Activated CD4-positive, alpha-beta memory T cell treated with anti-CD3 and anti-CD28 coated beads for 36 hours (primary cell): ENCODE data around the gene PCDHA7. TPM values are rescaled to one million over a fixed set of nuclear protein-coding genes. Genes with fewer than 3 reads are reported as not detected.

Source experiments
- CTCF ChIA-PET: fragments of 350-600 bp; sonication (Branson Sonifier 250); formaldehyde crosslinking; loops from one replicate; lab custom pipeline; 2021; ENCODE audit warnings: antibody characterized with exemption, inconsistent platforms; lab: Charles Lee
- POLR2A ChIA-PET: fragments of 350-600 bp; sonication (Branson Sonifier 250); formaldehyde crosslinking; loops from one replicate; lab custom pipeline; 2021; ENCODE audit warnings: antibody characterized with exemption; lab: Charles Lee
- DNase-seq: peaks from one replicate; pipeline ENCODE4 v3.0.0-alpha.2; 2020
- H3K27ac Mint-ChIP-seq: one replicate; pipeline ENCODE4 v1.8.0; 2021; ENCODE audit warnings: mixed read lengths
- H3K27me3 Mint-ChIP-seq: one replicate; pipeline ENCODE4 v1.8.0; 2021; ENCODE audit warnings: mixed read lengths
- H3K36me3 Mint-ChIP-seq: one replicate; pipeline ENCODE4 v1.8.0; 2021; ENCODE audit warnings: mixed read lengths
- H3K4me1 Mint-ChIP-seq: one replicate; pipeline ENCODE4 v1.8.0; 2021; ENCODE audit warnings: low read depth, mixed read lengths
- H3K4me3 Mint-ChIP-seq: one replicate; pipeline ENCODE4 v1.8.0; 2021; ENCODE audit warnings: mild to moderate bottlenecking, mixed read lengths
- H3K9me3 Mint-ChIP-seq: one replicate; pipeline ENCODE4 v1.8.0; 2021; ENCODE audit warnings: mixed read lengths
- intact Hi-C: fragments of 100-400 bp; cut with micrococcal nuclease; formaldehyde crosslinking; loops from one replicate; pipeline ENCODE4 v1.15.1; 2023
- total RNA-seq, 2 experiments: library from RNA; stranded (reverse); gene quantifications; one replicate each; pipeline ENCODE4 v1.2.3, GENCODE V29; 2021

PCDHA7 gene
- total RNA-seq, 2 experiments from 2014 or later: not detected

GRCh38 chr5:140881889-140882590 lies 48.0 kb downstream of the PCDHA7 start, which contains the start of gene PCDHA13:
Gene PCDHA13 (plus strand): TSS chr5:140882124. CDS start chr5:140882269, 145 bp downstream.
- H3K4me3 Mint-ChIP-seq: no peak within 1 kb of the TSS
- H3K4me1 Mint-ChIP-seq: no peaks in the 10 kb centered on the region
- ChIA-PET POLR2A (no interaction called here), CTCF (no interaction called here)
- H3K27ac Mint-ChIP-seq: no peak within 1 kb of the TSS
- H3K9me3 Mint-ChIP-seq: peaks cover 16% of the 10 kb centered on the region
- peaks cover 26% of the 10 kb centered on the region for H3K27me3 Mint-ChIP-seq
- DNase-seq: no peak
- intact Hi-C loops: no loop called here
- peaks cover 9% of the 10 kb centered on the region for H3K36me3 Mint-ChIP-seq

- no peak overlapping the region for H3K27ac Mint-ChIP-seq
- intact Hi-C loops: no loop called here
- peaks cover 26% of the 10 kb centered on the region for H3K27me3 Mint-ChIP-seq
- H3K9me3 Mint-ChIP-seq: peaks cover 16% of the 10 kb centered on the region
- H3K36me3 Mint-ChIP-seq: peaks cover 12% of the 10 kb centered on the region
- CTCF ChIA-PET: no interaction called here
- DNase-seq: no peak
- POLR2A ChIA-PET: no interaction called here
- no peak overlapping the region for H3K4me3 Mint-ChIP-seq
- H3K4me1 Mint-ChIP-seq: no peaks in the 10 kb centered on the region
Observed at GRCh38 chr5:140882591-140882899, 48.5 kb downstream of the PCDHA7 start.

DNA sequence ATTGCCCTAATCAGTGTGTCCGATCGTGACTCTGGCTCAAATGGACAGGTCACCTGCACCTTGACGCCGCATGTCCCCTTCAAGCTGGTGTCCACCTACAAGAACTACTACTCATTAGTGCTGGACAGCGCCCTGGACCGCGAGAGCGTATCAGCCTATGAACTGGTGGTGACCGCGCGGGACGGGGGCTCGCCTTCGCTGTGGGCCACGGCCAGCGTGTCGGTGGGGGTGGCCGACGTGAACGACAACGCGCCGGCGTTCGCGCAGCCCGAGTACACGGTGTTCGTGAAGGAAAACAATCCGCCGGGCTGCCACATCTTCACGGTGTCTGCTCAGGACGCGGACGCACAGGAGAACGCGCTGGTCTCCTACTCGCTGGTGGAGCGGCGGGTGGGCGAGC lies 49.3 kb downstream of the PCDHA7 start:
- Mint-ChIP-seq H3K36me3 (peaks cover 12% of the 10 kb centered on the region), H3K27me3 (peaks cover 26% of the 10 kb centered on the region), H3K4me1 (no peaks in the 10 kb centered on the region), H3K4me3 (no peak overlapping the region), H3K9me3 (peaks cover 16% of the 10 kb centered on the region), H3K27ac (no peak overlapping the region)
- ChIA-PET POLR2A (no interaction called here), CTCF (no interaction called here)
- no peak for DNase-seq
- intact Hi-C loops: no loop called here

DNA sequence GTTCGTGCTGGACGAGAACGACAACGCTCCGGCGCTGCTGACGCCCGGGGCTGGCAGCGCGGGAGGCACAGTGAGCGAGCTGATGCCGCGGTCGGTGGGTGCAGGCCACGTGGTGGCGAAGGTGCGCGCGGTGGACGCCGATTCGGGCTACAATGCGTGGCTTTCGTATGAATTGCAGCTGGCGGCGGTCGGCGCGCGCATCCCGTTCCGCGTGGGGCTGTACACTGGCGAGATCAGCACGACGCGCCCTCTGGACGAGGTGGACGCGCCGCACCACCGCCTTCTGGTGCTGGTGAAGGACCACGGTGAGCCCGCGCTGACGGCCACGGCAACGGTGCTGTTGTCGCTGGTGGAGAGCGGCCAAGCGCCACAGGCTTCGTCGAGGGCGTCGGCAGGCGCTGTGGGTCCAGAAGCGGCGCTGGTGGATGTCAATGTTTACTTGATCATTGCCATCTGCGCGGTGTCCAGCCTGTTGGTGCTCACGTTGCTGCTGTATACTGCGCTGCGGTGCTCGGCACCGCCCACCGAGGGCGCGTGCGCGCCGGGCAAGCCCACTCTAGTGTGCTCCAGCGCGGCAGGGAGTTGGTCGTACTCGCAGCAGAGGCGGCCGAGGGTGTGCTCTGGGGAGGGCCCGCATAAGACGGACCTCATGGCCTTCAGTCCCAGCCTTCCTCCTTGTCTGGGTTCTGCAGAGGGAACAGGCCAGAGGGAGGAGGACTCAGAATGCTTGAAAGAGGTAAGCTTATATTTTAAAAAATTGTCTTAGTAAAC lies 50.0 kb downstream of the PCDHA7 start:
- H3K27me3 Mint-ChIP-seq: peaks cover 24% of the 10 kb centered on the region
- H3K4me3 Mint-ChIP-seq: no peak overlapping the region
- H3K4me1 Mint-ChIP-seq: no peaks in the 10 kb centered on the region
- CTCF ChIA-PET: no interaction called here
- H3K36me3 Mint-ChIP-seq: peaks cover 12% of the 10 kb centered on the region
- no peak overlapping the region for H3K27ac Mint-ChIP-seq
- intact Hi-C loops: no loop called here
- peaks cover 16% of the 10 kb centered on the region for H3K9me3 Mint-ChIP-seq
- POLR2A ChIA-PET: no interaction called here
- no peak for DNase-seq

Other genes starting within 250 kb of the PCDHA7 start
- under 1 TPM; 0.39 to 0.62 TPM for gene CD14, start 201.1 kb upstream of the PCDHA7 start, total RNA-seq
- gene TMCO6, start 194.8 kb upstream of the PCDHA7 start, total RNA-seq: 10 to 100 TPM; 33.7 to 33.8 TPM
- gene NDUFA2, start 186.6 kb upstream of the PCDHA7 start, total RNA-seq: 10 to 100 TPM; 63.8 to 69.4 TPM
- 100 to 1,000 TPM; 103 to 104 TPM for gene IK, start 186.4 kb upstream of the PCDHA7 start, total RNA-seq
- gene WDR55, start 169.4 kb upstream of the PCDHA7 start, total RNA-seq: 10 to 100 TPM; 30.4 to 32.1 TPM
- 1 to 10 TPM; 2.3 to 2.5 TPM for gene DND1, start 160.7 kb upstream of the PCDHA7 start, total RNA-seq
- gene HARS1, start 142.9 kb upstream of the PCDHA7 start, total RNA-seq: 10 to 100 TPM; 91.1 to 91.7 TPM
- gene HARS2, start 142.8 kb upstream of the PCDHA7 start, total RNA-seq: 10 to 100 TPM; 26.9 to 28.9 TPM
- 10 to 100 TPM; 51.4 to 53.4 TPM for gene ZMAT2, start 133.8 kb upstream of the PCDHA7 start, total RNA-seq
- not detected for gene PCDHA1, start 48.1 kb upstream of the PCDHA7 start, total RNA-seq
- not detected for gene PCDHA2, start 39.4 kb upstream of the PCDHA7 start, total RNA-seq
- gene PCDHA3, start 33.2 kb upstream of the PCDHA7 start, total RNA-seq: not detected
- gene PCDHA4, start 27.2 kb upstream of the PCDHA7 start, total RNA-seq: not detected
- gene PCDHA5, start 12.7 kb upstream of the PCDHA7 start, total RNA-seq: not detected
- gene PCDHA6, start 6.3 kb upstream of the PCDHA7 start, total RNA-seq: not detected
- not detected for gene PCDHA8, start 6.9 kb downstream of the PCDHA7 start, total RNA-seq
- gene PCDHA9, start 14.1 kb downstream of the PCDHA7 start, total RNA-seq: not detected
- gene PCDHA10, start 21.6 kb downstream of the PCDHA7 start, total RNA-seq: not detected
- gene PCDHA11, start 34.7 kb downstream of the PCDHA7 start, total RNA-seq: not detected
- gene PCDHA12, start 41.0 kb downstream of the PCDHA7 start, total RNA-seq: not detected
- gene PCDHA13, start 47.9 kb downstream of the PCDHA7 start, total RNA-seq: not detected
- gene PCDHAC1, start 92.0 kb downstream of the PCDHA7 start, total RNA-seq: not detected
- not detected for gene PCDHAC2, start 132.2 kb downstream of the PCDHA7 start, total RNA-seq
- gene PCDHB1, start 217.1 kb downstream of the PCDHA7 start, total RNA-seq: not detected